ENCODE measurements around the gene GPR150.
"Not testable (repeated sequence)": the region's sequence is repeated elsewhere in the genome, so short reads cannot be mapped to it uniquely, and the experiment has no call there.

The GPR150 gene

DNA sequence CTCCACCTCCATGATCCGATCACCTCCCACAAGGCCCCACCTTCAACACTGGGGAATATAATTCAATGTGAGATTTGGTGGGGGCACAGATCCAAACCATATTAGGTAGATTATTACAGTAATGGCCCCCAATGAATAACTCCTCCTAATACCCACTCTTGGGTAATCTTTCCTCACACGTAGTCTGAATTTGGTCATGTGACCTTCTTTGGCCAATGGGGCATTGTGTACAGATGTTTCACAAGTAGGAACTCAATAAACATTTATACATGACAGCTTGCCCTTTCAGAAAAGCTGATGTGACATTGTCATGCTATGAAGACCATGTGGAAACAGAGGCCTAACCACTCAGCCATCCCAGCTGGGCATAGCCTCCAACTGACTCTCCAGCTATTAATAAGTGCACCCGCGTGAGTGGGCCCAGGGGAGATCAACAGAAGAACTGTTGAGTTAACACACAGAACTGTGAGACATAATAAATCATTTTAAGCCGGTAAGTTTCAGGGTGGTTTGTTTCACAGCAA is 10.6 kb downstream of the GPR150 start:
- H3K4me3 ChIP-seq (ENCODE audit: low read length): no peak overlapping the region
- no peak for TF ChIP-seq CTCF (conservative IDR thresholded peaks at IDR 0.05; ENCODE audit: low read depth, low read length)
- DNase-seq (ENCODE audit: low read depth): no peak

- no peak for TF ChIP-seq CTCF (conservative IDR thresholded peaks at IDR 0.05; ENCODE audit: low read depth, low read length)
- H3K4me3 ChIP-seq (ENCODE audit: low read length): no peak overlapping the region
- no peak for DNase-seq (ENCODE audit: low read depth)
These were observed 11.5 kb downstream of the GPR150 start for GRCh38 chr5:95631255-95631958.

- TF ChIP-seq CTCF (conservative IDR thresholded peaks at IDR 0.05; ENCODE audit: low read depth, low read length): no peak
- H3K4me3 ChIP-seq (ENCODE audit: low read length): no peak overlapping the region
- no peak for DNase-seq (ENCODE audit: low read depth)
These were observed 12.2 kb downstream of the GPR150 start for GRCh38 chr5:95631991-95632675.

- DNase-seq (ENCODE audit: low read depth); H3K4me3 ChIP-seq (ENCODE audit: low read length): not testable (repeated sequence)
These were observed 13.1 kb downstream of the GPR150 start for GRCh38 chr5:95632942-95633341.

- TF ChIP-seq CTCF (conservative IDR thresholded peaks at IDR 0.05; ENCODE audit: low read depth, low read length): no peak
- no peak for DNase-seq (ENCODE audit: low read depth)
- H3K4me3 ChIP-seq (ENCODE audit: low read length): no peak overlapping the region
These were observed 13.8 kb downstream of the GPR150 start for GRCh38 chr5:95633671-95634070.

GRCh38 chr5:95634081-95634480 is 14.2 kb downstream of the GPR150 start:
- no peak for TF ChIP-seq CTCF (conservative IDR thresholded peaks at IDR 0.05; ENCODE audit: low read depth, low read length)
- DNase-seq (ENCODE audit: low read depth): no peak
- H3K4me3 ChIP-seq (ENCODE audit: low read length): no peak overlapping the region

DNA sequence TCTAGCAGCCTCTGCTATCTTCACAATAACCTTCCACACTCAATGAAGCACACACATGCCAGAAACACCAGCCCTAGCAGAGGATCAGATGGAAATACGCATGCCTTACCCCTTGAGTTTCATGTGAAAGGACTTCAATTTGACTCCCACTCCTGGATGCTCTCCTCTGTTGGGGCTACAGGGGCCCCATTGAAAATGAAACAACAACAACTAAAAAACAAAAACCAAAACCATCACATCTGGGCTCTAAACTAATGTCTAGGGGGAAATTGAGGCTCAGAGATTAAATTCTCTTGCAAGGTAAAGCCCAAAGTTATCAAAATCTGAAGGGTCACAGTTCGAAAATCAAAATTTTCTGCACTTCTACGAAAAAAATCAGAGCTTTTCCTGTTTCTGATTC is 18.7 kb downstream of the GPR150 start:
- no peak for DNase-seq (ENCODE audit: low read depth)
- no peak overlapping the region for H3K4me3 ChIP-seq (ENCODE audit: low read length)
- TF ChIP-seq CTCF (conservative IDR thresholded peaks at IDR 0.05; ENCODE audit: low read depth, low read length): no peak
